Thymus (tissue), 11 donors: ENCODE measurements around the gene NSUN5. TPM values are rescaled to one million over a fixed set of nuclear protein-coding genes. Genes with fewer than 3 reads are reported as not detected.
"Not testable (repeated sequence)": the region's sequence is repeated elsewhere in the genome, so short reads cannot be mapped to it uniquely, and the experiment has no call there.

Experiments used
- DNase-seq, 9 donors: peaks; one replicate each; pipeline ENCODE4 v3.0.0-alpha.2; 2013; ENCODE audit warnings: low spot score in 9 of 9, low read depth in 6 of 9, missing footprints in 1 of 9
- H3K27ac ChIP-seq, 2 donors: one replicate each; pipeline ENCODE4 v1.5.1; 2013; ENCODE audit warnings: control low read depth in 1 of 2, low read depth in 1 of 2, low read length in 1 of 2, mild to moderate bottlenecking in 1 of 2, moderate library complexity in 1 of 2
- H3K27me3 ChIP-seq, 2 donors: one replicate each; pipeline ENCODE4 v1.5.1; 2013; ENCODE audit warnings: low read length in 1 of 2; ENCODE audit not compliant: control insufficient read depth in 2 of 2, insufficient read depth in 1 of 2
- H3K36me3 ChIP-seq, 2 donors: one replicate each; pipeline ENCODE4 v1.5.1; 2013; ENCODE audit warnings: low read length in 1 of 2, mild to moderate bottlenecking in 1 of 2, moderate library complexity in 1 of 2; ENCODE audit not compliant: control insufficient read depth in 2 of 2, insufficient read depth in 2 of 2
- H3K4me1 ChIP-seq, 2 donors: one replicate each; pipeline ENCODE4 v1.5.1; 2013; ENCODE audit warnings: low read length in 2 of 2; ENCODE audit not compliant: control insufficient read depth in 2 of 2, insufficient read depth in 2 of 2
- H3K4me3 ChIP-seq, 2 donors: one replicate each; pipeline ENCODE4 v1.5.1; 2013; ENCODE audit warnings: low read length in 2 of 2, control low read depth in 1 of 2, mild to moderate bottlenecking in 1 of 2
- H3K9me3 ChIP-seq, 2 donors: one replicate each; pipeline ENCODE4 v1.5.1; 2013; ENCODE audit warnings: low read length in 1 of 2, mild to moderate bottlenecking in 1 of 2; ENCODE audit not compliant: control insufficient read depth in 2 of 2, insufficient read depth in 1 of 2
- WGBS: extraction: QIAGEN DNeasy Blood & Tissue Kit; methylation state at CpG from one replicate; pipeline ENCODE4 v1.1.7; 2013; 5-methylcytosine and 5-hydroxymethylcytosine counted together
- polyA plus RNA-seq: library from polyadenylated mRNA; stranded (reverse); fragments of 200-250 nt; gene quantifications from one replicate; pipeline ENCODE4 v1.2.3, GENCODE V29; 2013
- total RNA-seq: library from RNA; stranded (reverse); fragments of 120-200 nt; gene quantifications from one replicate; pipeline ENCODE4 v1.2.4, GENCODE V29; 2013
- donor health status: healthy.

The NSUN5 gene
- total and polyA plus RNA-seq, 2 donors, result 28.9 to 42.1 TPM

DNA sequence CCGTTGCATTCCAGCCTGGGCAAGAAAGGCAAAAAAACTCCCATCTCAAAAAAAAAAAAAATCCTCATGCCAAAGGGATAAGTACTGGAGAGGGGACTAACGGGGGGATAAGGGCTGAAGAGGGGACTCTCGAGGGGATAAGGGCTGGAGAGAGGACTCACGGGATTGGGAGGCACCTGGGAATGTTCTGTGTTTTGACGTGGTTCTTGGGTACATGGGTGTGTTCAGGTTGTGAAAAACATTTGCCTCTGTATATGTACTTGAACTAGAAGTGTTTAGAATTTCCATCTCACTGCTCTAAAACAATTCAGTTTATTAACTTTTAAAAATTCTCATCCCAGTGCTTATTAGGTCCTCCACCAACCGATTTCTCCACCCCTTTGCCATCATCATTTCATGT, 23.8 kb upstream of the NSUN5 start:
- Histone ChIP-seq H3K27me3 (no peaks in the 10 kb centered on the region), H3K4me1 (no peaks in the 10 kb centered on the region), H3K27ac (no peak overlapping the region), H3K9me3 (peaks cover 0 to 3% of the 10 kb centered on the region in 2 donors), H3K36me3 (no peaks in the 10 kb centered on the region), H3K4me3 (no peak overlapping the region)
- no peak for DNase-seq
- WGBS, result 87% methylated on average over 6 of the region's 6 CpGs

DNA sequence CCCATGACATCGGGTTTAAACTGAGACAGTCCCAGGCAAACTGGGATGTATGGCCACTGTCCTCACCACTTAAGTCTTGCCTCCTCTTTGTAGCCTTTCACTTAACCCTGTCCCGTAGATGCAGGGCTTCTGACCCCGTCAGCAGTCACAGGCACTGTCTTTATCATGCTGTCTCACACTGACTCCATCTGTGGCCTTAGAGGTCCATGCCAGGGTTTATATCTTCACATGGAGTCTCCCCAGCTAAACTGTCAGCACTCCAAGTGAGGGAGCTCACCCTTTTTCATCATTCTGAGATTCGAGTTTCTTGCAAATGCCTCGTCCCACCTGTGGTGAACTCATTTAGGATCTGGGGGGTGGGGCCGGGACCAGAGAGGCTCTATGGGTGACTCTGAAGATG, 22.1 kb upstream of the NSUN5 start:
- no peak for DNase-seq
- Histone ChIP-seq H3K9me3 (peaks cover 0 to 3% of the 10 kb centered on the region in 2 donors), H3K4me3 (no peak overlapping the region), H3K27ac (no peak overlapping the region), H3K36me3 (no peaks in the 10 kb centered on the region), H3K27me3 (no peaks in the 10 kb centered on the region), H3K4me1 (no peaks in the 10 kb centered on the region)
- 98% methylated on average over 6 of the region's 6 CpGs for WGBS

DNA sequence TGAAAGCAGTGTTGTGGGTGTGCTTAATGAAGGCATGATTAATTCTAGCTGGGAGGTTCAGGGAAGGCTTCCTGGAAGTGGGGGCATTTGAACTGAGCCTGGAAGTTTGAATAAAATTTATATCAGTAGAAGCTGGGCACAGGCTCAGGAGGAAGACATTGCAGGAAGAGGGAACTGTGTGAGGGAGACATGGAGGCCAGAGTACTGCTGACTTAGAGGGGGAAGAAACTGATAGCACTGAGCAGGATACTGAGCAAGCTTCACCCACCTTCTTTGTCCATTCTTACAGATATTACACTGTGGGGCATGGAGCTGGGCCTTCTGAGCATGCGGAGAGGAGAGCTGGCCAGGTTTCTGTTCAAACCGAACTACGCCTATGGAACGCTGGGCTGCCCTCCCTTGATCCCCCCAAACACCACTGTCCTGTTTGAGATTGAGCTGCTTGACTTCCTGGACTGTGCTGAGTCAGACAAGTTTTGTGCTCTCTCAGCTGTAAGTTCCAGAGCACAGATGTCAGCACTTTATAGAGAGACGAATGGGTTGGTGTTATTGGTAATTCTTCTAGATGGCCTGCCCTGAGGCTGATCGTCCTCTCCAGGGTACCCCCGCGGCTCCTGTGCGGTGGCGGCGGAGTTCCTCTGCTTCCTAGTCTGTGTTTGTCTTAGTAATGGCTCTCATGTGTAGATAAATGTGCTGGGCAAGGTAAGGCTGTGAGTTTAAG, 21.4 kb upstream of the NSUN5 start:
- H3K4me1 ChIP-seq, result no peaks in the 10 kb centered on the region
- DNase-seq, result no peak

DNA sequence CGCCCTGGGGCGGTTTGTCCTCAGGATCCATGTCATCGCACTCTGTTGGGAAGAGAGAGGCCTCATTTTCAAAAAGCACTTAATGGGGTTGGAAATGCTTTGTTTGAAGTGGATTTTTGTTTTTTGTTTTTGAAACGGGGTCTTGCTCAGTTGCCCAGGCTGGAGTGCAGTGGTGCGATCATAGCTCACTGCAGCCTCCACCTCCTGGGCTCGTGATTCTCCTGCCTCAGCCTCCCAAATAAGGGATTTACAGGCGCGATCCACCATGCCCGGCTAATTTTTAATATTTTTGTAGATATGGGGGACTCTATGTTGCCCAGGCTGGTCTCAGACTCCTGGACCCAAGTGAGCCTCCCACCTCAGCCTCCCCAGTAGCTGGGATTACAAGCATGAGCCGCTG, 20.1 kb upstream of the NSUN5 start:
- Histone ChIP-seq H3K27me3 (no peaks in the 10 kb centered on the region), H3K36me3 (no peaks in the 10 kb centered on the region), H3K4me1 (peaks cover 4 to 10% of the 10 kb centered on the region in 2 donors), H3K4me3 (no peak overlapping the region), H3K27ac (no peak overlapping the region), H3K9me3 (peaks cover 0 to 3% of the 10 kb centered on the region in 2 donors)
- no peak for DNase-seq
- 97% methylated on average over 10 of the region's 10 CpGs for WGBS

More for the DNA sequence above, 21.4 kb upstream of the NSUN5 start:
- Histone ChIP-seq H3K4me3 (no peak overlapping the region), H3K27me3 (no peaks in the 10 kb centered on the region), H3K36me3 (no peaks in the 10 kb centered on the region), H3K27ac (peak overlapping the region in 1 of 2 donors; percentile 5), H3K9me3 (peaks cover 0 to 3% of the 10 kb centered on the region in 2 donors)
- 74% methylated on average over 11 of the region's 11 CpGs for WGBS

DNA sequence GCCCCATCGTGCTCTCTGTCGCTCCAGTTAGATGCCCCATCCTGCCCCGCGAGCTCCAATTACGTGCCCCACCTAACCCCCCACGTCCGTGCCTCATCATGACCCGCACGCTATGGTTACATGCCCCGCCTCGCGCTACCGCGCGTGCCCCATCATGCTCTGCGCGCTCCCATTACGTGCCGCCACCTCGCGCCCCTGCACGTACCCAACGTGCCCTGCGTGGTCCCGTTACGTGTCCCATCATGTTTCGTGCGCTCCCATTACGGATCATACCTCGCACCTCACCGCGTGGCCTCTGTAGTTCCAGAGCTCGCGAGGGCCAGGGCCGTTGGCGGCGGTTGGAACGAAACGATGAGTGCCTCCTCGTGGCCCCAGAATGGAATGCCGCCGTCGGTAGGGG, 19.3 kb upstream of the NSUN5 start, which contains the start of the genes FKBP6 and TRIM50:
FKBP6 (plus strand) TSS at position 240 of the 400 bp plus-strand sequence. CDS start 268 bp downstream, outside the sequence.
TRIM50 (minus strand) TSS at position 161 of the 400 bp plus-strand sequence. CDS start 3,295 bp downstream, outside the sequence.
- DNase-seq, H3K9me3 ChIP-seq, H3K4me3 ChIP-seq, H3K36me3 ChIP-seq, H3K27ac ChIP-seq, H3K27me3 ChIP-seq: not testable (repeated sequence)
- H3K4me1 ChIP-seq, result peaks cover 6 to 11% of the 10 kb centered on the region in 2 donors
- 97% methylated on average over 43 of the region's 43 CpGs for WGBS

DNA sequence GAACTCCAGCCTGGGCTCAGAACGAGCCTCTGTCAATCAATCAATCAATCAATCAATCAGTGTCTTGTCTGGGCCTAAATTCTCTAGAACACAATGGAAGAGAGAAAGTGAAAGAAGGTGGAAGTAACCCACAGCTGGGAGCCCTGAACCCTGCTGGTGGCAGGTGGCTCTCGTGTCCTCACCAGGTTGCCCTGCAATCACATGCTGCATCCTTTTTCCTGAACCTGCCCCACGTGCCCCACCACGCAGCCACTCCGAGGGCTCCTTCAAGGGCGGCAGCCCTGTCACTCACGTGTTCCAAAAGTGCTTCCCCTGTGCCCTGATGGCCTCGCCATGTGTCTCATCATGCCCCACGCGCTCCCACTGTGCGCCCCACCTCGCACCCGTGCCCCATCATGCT, 18.8 kb upstream of the NSUN5 start:
- 86% methylated on average over 11 of the region's 13 CpGs for WGBS
- not testable (repeated sequence) for H3K36me3 ChIP-seq, H3K9me3 ChIP-seq, H3K4me3 ChIP-seq, DNase-seq, H3K27ac ChIP-seq, H3K27me3 ChIP-seq
- peaks cover 6 to 11% of the 10 kb centered on the region in 2 donors for H3K4me1 ChIP-seq

DNA sequence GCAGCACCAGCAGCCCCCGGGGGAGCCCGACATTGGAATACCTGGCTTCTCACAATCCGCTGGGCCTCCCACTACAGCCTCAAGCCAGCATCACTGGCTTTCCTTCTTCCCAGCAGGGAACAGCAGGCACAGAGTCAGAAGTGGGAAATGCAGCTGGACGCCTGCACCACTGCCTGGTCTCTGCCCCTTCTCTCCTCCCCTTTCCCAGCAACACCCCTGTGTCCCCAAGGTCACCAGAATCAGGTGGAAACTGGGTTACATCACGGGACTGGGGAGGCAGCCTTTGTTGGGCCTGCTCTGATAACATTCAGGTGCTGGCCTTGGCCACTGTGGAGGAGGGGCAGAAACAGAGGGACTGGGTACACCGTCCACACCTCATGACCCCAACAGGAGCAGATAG, 16.8 kb upstream of the NSUN5 start:
- not testable (repeated sequence) for H3K9me3 ChIP-seq, H3K36me3 ChIP-seq, H3K27ac ChIP-seq, DNase-seq, H3K27me3 ChIP-seq, H3K4me3 ChIP-seq
- H3K4me1 ChIP-seq, result peaks cover 6 to 11% of the 10 kb centered on the region in 2 donors
- WGBS, result 98% methylated on average over 6 of the region's 6 CpGs

DNA sequence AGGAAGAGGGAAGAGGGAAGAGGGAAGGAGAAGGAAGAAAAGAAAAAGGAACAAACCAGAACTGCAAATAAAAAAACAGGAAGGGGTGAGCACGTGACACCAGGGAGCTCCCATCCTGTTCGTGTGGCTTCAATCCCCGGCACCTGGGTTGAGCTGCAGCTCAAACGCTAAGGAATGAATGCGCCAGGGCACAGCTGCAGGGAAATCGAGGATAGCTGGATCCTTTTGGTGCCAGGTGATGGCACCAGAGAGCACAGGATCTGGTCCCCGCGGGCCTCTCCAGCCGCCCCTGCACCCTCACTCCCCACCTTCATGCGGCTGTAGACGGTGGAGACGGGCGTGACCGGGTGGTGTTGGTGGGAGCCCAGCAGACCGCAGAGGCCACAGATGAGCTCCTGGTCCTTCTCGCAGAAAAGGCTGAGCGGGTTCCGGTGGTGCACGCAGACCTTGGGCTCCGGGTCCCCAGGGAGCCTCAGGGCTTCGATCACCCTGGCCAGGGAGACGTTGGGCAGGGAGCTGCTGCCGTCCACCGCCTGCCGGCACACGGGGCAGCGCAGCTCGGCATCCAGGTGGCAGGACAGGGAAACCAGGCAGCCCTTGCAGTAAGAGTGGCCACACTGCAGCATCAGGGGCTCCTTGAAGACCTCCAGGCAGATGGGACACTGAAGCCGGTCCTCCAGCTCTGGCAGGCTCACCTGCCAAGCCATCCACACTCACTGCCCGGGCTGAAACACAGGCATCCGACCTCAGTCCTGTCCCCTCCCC, 15.6 kb upstream of the NSUN5 start:
- 19% methylated on average over 31 of the region's 31 CpGs for WGBS
- peak; percentile 39 to 81 (median 57) for DNase-seq
- H3K27me3 ChIP-seq, H3K36me3 ChIP-seq, H3K9me3 ChIP-seq, H3K4me3 ChIP-seq: not testable (repeated sequence)
- Histone ChIP-seq H3K4me1 (peaks cover 6 to 11% of the 10 kb centered on the region in 2 donors), H3K27ac (peak overlapping the region in 1 of 2 donors; percentile 18)

DNA sequence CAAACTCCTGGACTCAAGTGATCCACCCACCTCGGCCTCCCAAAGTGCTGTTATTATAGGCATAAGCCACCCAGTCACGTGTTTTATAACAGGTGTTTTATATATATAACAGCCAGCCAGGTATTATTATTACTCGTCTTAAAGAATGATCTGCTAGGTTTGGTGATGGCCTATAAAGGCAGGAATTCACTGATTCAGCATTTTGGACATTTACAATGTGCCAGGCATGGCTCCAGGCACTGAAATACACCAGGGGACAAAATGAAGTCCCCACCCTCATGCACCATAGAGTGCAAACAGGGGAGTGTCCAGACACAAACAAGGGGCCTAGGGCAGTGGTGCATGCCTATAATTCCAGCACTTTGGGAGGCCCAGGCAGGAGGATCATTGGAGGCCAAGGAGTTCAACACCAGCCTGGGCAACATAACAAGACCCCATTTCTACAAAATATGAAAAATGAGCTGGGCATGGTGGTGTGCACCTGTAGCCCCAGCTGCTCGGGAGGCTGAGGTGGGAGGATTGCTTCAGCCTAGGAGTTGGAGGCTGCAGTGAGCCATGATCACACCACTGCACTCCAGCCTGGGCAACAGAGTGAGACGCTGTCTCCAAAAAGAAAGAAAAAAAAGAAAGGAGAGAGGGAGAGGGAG, 14.9 kb upstream of the NSUN5 start:
- not testable (repeated sequence) for H3K27ac ChIP-seq, H3K27me3 ChIP-seq, H3K4me3 ChIP-seq, DNase-seq, H3K9me3 ChIP-seq, H3K36me3 ChIP-seq
- peaks cover 6 to 11% of the 10 kb centered on the region in 2 donors for H3K4me1 ChIP-seq
- 91% methylated on average over 5 of the region's 5 CpGs for WGBS
